Endothelial cell of umbilical vein (primary cell): Measurements from ENCODE around the gene APOL2. TPM values are rescaled to one million over a fixed set of nuclear protein-coding genes. Genes with fewer than 3 reads are reported as not detected.

Source experiments
- BruUV-seq: library from RNA; stranded (reverse); fragments of 400-500 nt; replicated peaks from 2 replicates; lab custom pipeline; 2021; lab: Mats Ljungman, UMichigan
- CTCF ChIA-PET: fragments of 300-600, 350-600 bp; sonication (Branson Sonifier 250); formaldehyde crosslinking; loops from one replicate; lab custom pipeline; 2021; ENCODE audit warnings: antibody characterized with exemption, inconsistent platforms; lab: Charles Lee
- POLR2A ChIA-PET: fragments of 300-600, 350-600 bp; sonication (Branson Sonifier 250); formaldehyde crosslinking; loops from one replicate; lab custom pipeline; 2021; ENCODE audit warnings: antibody characterized with exemption, inconsistent platforms; lab: Charles Lee
- DNase-seq: peaks from one replicate; pipeline ENCODE4 v3.0.0-alpha.2; 2011; ENCODE audit warnings: low read depth, low spot score
- FAIRE-seq: peaks from 2 replicates; lab custom pipeline; 2011; peaks lifted over from hg19 to GRCh38; lab: Jason Lieb, UNC
- H2AFZ ChIP-seq: 2 replicates; pipeline ENCODE4 v1.6.0; 2012; ENCODE audit warnings: low read depth, low read length, control low read depth, inconsistent platforms
- H3K27ac ChIP-seq: 2 replicates; pipeline ENCODE4 v1.5.1; 2011; ENCODE audit warnings: low read depth, mild to moderate bottlenecking, control low read depth, low read length, moderate library complexity; ENCODE audit not compliant: insufficient read depth
- H3K27me3 ChIP-seq, 2 experiments: 2 replicates each; pipeline versions ENCODE4 v1.6.0 to v1.6.1; 2011; ENCODE audit warnings: low read length in 2 of 2, mixed read lengths in 1 of 2; ENCODE audit not compliant: control insufficient read depth in 2 of 2, insufficient read depth in 2 of 2
- H3K36me3 ChIP-seq, 2 experiments: 2 replicates in 1 of 2; 3 replicates in 1 of 2; pipeline ENCODE4 v1.5.1; 2011; ENCODE audit warnings: low read length in 2 of 2, mild to moderate bottlenecking in 1 of 2, moderate library complexity in 1 of 2; ENCODE audit not compliant: control insufficient read depth in 2 of 2, insufficient read depth in 2 of 2; ENCODE audit errors: extremely low read depth in 1 of 2
- H3K4me1 ChIP-seq: 3 replicates; pipeline ENCODE4 v1.5.1; 2011; ENCODE audit warnings: mild to moderate bottlenecking, low read length; ENCODE audit not compliant: control insufficient read depth, insufficient read depth; ENCODE audit errors: extremely low read depth
- H3K4me2 ChIP-seq: 2 replicates; pipeline ENCODE4 v1.6.1; 2011; ENCODE audit warnings: low read length, control low read depth, mixed read lengths; ENCODE audit not compliant: insufficient read depth
- H3K4me3 ChIP-seq, 3 experiments: fragments of 200-600 bp in 1 of 3; sonication (generic), shearing (Covaris generic) in 1 of 3; replicated peaks in 1 of 3; 2 replicates each; pipeline ENCODE4 v1.5.1; 2011 to 2016; ENCODE audit warnings: control low read depth in 3 of 3, low read length in 3 of 3, mild to moderate bottlenecking in 2 of 3, inconsistent platforms in 1 of 3, low read depth in 1 of 3, moderate library complexity in 1 of 3; ENCODE audit not compliant: insufficient read depth in 1 of 3
- H3K79me2 ChIP-seq: 2 replicates; pipeline ENCODE4 v1.6.0; 2012; ENCODE audit warnings: low read length, inconsistent platforms; ENCODE audit not compliant: control insufficient read depth, insufficient read depth
- H3K9ac ChIP-seq: replicated peaks from 2 replicates; pipeline ENCODE3; 2011; ENCODE audit warnings: low read length, control low read depth; ENCODE audit not compliant: insufficient read depth; ENCODE audit errors: extremely low read depth
- H3K9me1 ChIP-seq: replicated peaks from 3 replicates; pipeline ENCODE4 v1.6.0; 2011; ENCODE audit warnings: mild to moderate bottlenecking, low read length; ENCODE audit not compliant: control insufficient read depth, insufficient read depth; ENCODE audit errors: extremely low read depth
- H3K9me3 ChIP-seq: replicated peaks from 2 replicates; pipeline ENCODE4 v1.5.1; 2012; ENCODE audit warnings: low read length, inconsistent platforms; ENCODE audit not compliant: control insufficient read depth, insufficient read depth
- H4K20me1 ChIP-seq: replicated peaks from 2 replicates; pipeline ENCODE3; 2011; ENCODE audit warnings: mild to moderate bottlenecking, low read length; ENCODE audit not compliant: control insufficient read depth, insufficient read depth; ENCODE audit errors: extremely low read depth
- EZH2 ChIP-seq: IDR thresholded peaks from 2 replicates; pipeline ENCODE4 v1.6.1; 2012; ENCODE audit warnings: borderline replicate concordance, low read depth, mild to moderate bottlenecking, moderate library complexity, low read length, inconsistent platforms; ENCODE audit not compliant: severe bottlenecking
- FOS ChIP-seq: IDR thresholded peaks from 2 replicates; pipeline ENCODE4 v1.6.1; 2011; ENCODE audit warnings: mild to moderate bottlenecking, low read length, moderate library complexity, borderline replicate concordance; ENCODE audit not compliant: insufficient read depth
- GATA2 ChIP-seq: IDR thresholded peaks from 2 replicates; pipeline ENCODE4 v1.7.0; 2011; ENCODE audit warnings: low read depth, mild to moderate bottlenecking, moderate library complexity, mixed read lengths, low read length; ENCODE audit not compliant: insufficient read length, insufficient read depth
- JUN ChIP-seq: IDR thresholded peaks from 2 replicates; pipeline ENCODE4 v1.6.1; 2011; ENCODE audit warnings: borderline replicate concordance, low read depth; ENCODE audit not compliant: insufficient read length, insufficient read depth
- MYC ChIP-seq: IDR thresholded peaks from one replicate; pipeline ENCODE4 v1.6.1; 2011; ENCODE audit warnings: mild to moderate bottlenecking, low read depth, low read length
- POLR2A ChIP-seq: IDR thresholded peaks from 2 replicates; pipeline ENCODE4 v1.6.1; 2012; ENCODE audit warnings: low read depth, mild to moderate bottlenecking, control low read depth, low read length
- POLR2AphosphoS5 ChIP-seq: IDR thresholded peaks from 2 replicates; pipeline ENCODE4 v1.6.1; 2012; ENCODE audit warnings: low read depth, mild to moderate bottlenecking, control low read depth, low read length, moderate library complexity; ENCODE audit not compliant: insufficient read depth
- dilution Hi-C: fragments of 300-500 bp; cut with MboI; formaldehyde crosslinking; loops from one replicate; pipeline ENCODE4 v1.15.0; 2019; ENCODE audit warnings: low sequenced_read_pairs; ENCODE audit not compliant: extremely low pct_ligation_motif_present
- intact Hi-C: fragments of 100-400 bp; cut with micrococcal nuclease; formaldehyde crosslinking; loops from one replicate; pipeline ENCODE4 v1.10.0; 2022
- polyA plus RNA-seq, 4 experiments: library from polyadenylated mRNA; depleted of rRNA in 3 of 4; stranded (reverse) in 3 of 4; unstranded in 1 of 4; fragments of >200 nt; gene quantifications; 2 replicates each; pipeline versions ENCODE4 v1.2.1 to v1.2.3, GENCODE V29; 2011 to 2012; ENCODE audit warnings: missing spikeins in 1 of 4
- total RNA-seq: library from RNA; stranded (reverse); gene quantifications from 2 replicates; pipeline ENCODE4 v1.2.3, GENCODE V29; 2021
- TF ChIP-seq, protein P1 (sequence below): IDR thresholded peaks from 2 replicates; pipeline ENCODE4 v1.6.1; 2011; ENCODE audit not compliant: insufficient read depth, insufficient read length
- TF ChIP-seq, protein P2 (sequence below), 2 donors: IDR thresholded peaks; 1 replicate in 1 of 2; 2 replicates in 1 of 2; pipeline ENCODE4 v1.5.1; 2011; ENCODE audit warnings: low read length in 2 of 2, mild to moderate bottlenecking in 2 of 2, moderate library complexity in 2 of 2, control low read depth in 1 of 2, inconsistent platforms in 1 of 2, low read depth in 1 of 2; ENCODE audit not compliant: insufficient read depth in 1 of 2; ENCODE audit errors: extremely low read depth in 1 of 2

APOL2 gene
- total and polyA plus RNA-seq, 2 donors (not counting 3 experiments of a cell fraction or from before 2014, with no cell fraction given): 16.9 to 37.6 TPM

DNA sequence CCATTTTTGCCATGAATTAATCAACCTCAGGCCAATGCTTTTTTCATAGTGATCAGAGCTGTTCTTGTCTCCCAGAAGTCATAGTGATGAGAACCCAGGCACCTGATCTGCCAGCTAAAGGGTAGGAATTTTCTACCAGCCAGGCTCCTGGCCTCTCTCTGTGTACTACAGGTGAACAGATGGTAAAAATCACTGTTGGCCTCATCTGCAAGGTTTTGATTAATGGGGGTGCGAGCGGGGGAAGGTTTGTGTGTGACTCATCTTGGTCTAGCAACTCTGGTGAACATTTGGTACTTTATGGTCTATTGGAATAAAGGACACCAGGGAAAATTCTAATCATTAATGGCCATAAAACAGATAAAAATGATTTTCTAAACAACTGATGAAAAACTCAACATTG, 23.3 kb downstream of the APOL2 start:
- no peaks in the 10 kb centered on the region for H3K79me2 ChIP-seq

DNA sequence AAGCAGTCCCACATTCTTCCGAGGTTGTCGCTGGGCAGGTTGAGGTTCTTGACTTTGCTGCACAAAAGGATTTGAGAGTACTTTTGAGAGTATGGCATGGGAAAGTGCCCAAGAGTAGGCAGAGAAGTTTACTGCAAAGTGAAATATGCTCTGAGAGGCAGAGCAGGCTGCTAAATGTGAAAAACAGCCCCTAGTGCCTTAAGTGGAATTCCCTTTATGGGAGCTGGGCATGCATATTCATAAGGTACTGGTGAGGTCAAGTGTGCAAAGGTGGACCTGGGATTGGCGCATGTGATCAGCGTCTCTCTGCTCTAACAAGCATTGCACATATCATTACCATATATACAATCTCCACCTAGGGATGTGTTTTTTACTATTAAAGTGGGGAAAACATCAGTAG, 25.7 kb downstream of the APOL2 start:
- H4K20me1 ChIP-seq: no peaks in the 10 kb centered on the region
- no peaks in the 10 kb centered on the region for H3K36me3 ChIP-seq
- no peak for DNase-seq
- peaks cover 37 to 43% of the 10 kb centered on the region in 2 experiments for H3K27me3 ChIP-seq
- no peaks in the 10 kb centered on the region for H3K9me3 ChIP-seq
- dilution Hi-C loops (no loop called here), intact Hi-C loops (no loop called here)
- TF ChIP-seq POLR2A: no peak
- TF ChIP-seq MYC: no peak
- TF ChIP-seq, protein P1, sequence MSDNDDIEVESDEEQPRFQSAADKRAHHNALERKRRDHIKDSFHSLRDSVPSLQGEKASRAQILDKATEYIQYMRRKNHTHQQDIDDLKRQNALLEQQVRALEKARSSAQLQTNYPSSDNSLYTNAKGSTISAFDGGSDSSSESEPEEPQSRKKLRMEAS: no peak
- TF ChIP-seq, protein P2, sequence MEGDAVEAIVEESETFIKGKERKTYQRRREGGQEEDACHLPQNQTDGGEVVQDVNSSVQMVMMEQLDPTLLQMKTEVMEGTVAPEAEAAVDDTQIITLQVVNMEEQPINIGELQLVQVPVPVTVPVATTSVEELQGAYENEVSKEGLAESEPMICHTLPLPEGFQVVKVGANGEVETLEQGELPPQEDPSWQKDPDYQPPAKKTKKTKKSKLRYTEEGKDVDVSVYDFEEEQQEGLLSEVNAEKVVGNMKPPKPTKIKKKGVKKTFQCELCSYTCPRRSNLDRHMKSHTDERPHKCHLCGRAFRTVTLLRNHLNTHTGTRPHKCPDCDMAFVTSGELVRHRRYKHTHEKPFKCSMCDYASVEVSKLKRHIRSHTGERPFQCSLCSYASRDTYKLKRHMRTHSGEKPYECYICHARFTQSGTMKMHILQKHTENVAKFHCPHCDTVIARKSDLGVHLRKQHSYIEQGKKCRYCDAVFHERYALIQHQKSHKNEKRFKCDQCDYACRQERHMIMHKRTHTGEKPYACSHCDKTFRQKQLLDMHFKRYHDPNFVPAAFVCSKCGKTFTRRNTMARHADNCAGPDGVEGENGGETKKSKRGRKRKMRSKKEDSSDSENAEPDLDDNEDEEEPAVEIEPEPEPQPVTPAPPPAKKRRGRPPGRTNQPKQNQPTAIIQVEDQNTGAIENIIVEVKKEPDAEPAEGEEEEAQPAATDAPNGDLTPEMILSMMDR (IDR thresholded peaks at IDR 0.05; ENCODE audit: extremely low read depth in 1 of 2, insufficient read depth in 1 of 2, low read depth in 1 of 2, low read length in 2 of 2): no peak
- no peak for TF ChIP-seq JUN
- TF ChIP-seq POLR2AphosphoS5: no peak
- no peak for TF ChIP-seq EZH2
- TF ChIP-seq FOS: no peak
- no peak for TF ChIP-seq GATA2
- no peak overlapping the region for H2AFZ ChIP-seq
- H3K79me2 ChIP-seq: no peaks in the 10 kb centered on the region
- no TSS peak for BruUV-seq
- no peak overlapping the region for H3K4me3 ChIP-seq
- no peak overlapping the region for H3K9ac ChIP-seq
- no peak overlapping the region for H3K4me2 ChIP-seq
- no peaks in the 10 kb centered on the region for H3K4me1 ChIP-seq
- no peak for FAIRE-seq
- no peak overlapping the region for H3K27ac ChIP-seq
- ChIA-PET CTCF (interaction anchor here (1.2 kb wide), 1 partner anchor 64 kb away, joined by 3 read pairs; no protein-coding TSS in a partner anchor), POLR2A (no interaction called here)
- H3K9me1 ChIP-seq: no peaks in the 10 kb centered on the region

More for the DNA sequence above, 23.3 kb downstream of the APOL2 start:
- DNase-seq: no peak
- dilution Hi-C loops (no loop called here), intact Hi-C loops (no loop called here)
- Histone ChIP-seq H4K20me1 (no peaks in the 10 kb centered on the region), H3K4me3 (no peak overlapping the region), H3K27ac (no peak overlapping the region), H3K9me3 (no peaks in the 10 kb centered on the region), H3K36me3 (no peaks in the 10 kb centered on the region), H3K9ac (no peak overlapping the region), H3K4me2 (no peak overlapping the region), H3K9me1 (no peaks in the 10 kb centered on the region), H2AFZ (no peak overlapping the region), H3K27me3 (peaks cover 34 to 39% of the 10 kb centered on the region in 2 experiments), H3K4me1 (peaks cover 4% of the 10 kb centered on the region)
- POLR2A ChIA-PET: no interaction called here
- no peak for FAIRE-seq
- CTCF ChIA-PET: interaction anchor here (1.1 to 1.6 kb wide), 3 partner anchors 21 to 43 kb away, joined by 3 to 6 read pairs (median 4); no protein-coding TSS in a partner anchor
- no TSS peak for BruUV-seq
- TF ChIP-seq, protein P1: no peak
- TF ChIP-seq POLR2AphosphoS5: no peak
